WTC11 (cell line): Measurements from ENCODE around the gene OTC. TPM values are rescaled to one million over a fixed set of nuclear protein-coding genes. Genes with fewer than 3 reads are reported as not detected.
A peak's percentile ranks its signal among the peaks of the same experiment; 100 is the strongest.

Experiments
- ATAC-seq: fragments of 200-7000 bp; cut with Tn5 transposase; 2 replicates; pipeline ENCODE4 v1.10.0; 2021; ENCODE audit warnings: mild to moderate bottlenecking, moderate library complexity
- CTCF ChIA-PET: fragments of 300-600 bp; sonication (Branson Sonifier 250); formaldehyde crosslinking; loops from one replicate; lab custom pipeline; 2021; ENCODE audit warnings: antibody characterized with exemption; lab: Charles Lee
- POLR2A ChIA-PET: fragments of 350-600 bp; sonication (Branson Sonifier 250); formaldehyde crosslinking; loops from one replicate; lab custom pipeline; 2021; ENCODE audit warnings: antibody characterized with exemption; lab: Charles Lee
- DNase-seq: peaks from one replicate; pipeline ENCODE4 v3.0.0; 2021; ENCODE audit warnings: low spot score
- H3K27ac Mint-ChIP-seq: 2 replicates; pipeline ENCODE4 v1.8.0; 2021; ENCODE audit warnings: mixed read lengths
- H3K27me3 Mint-ChIP-seq: 2 replicates; pipeline ENCODE4 v1.8.0; 2021; ENCODE audit warnings: low read depth, mild to moderate bottlenecking, moderate library complexity, mixed read lengths
- H3K36me3 Mint-ChIP-seq: 2 replicates; pipeline ENCODE4 v1.8.0; 2021; ENCODE audit warnings: mixed read lengths
- H3K4me1 Mint-ChIP-seq: 2 replicates; pipeline ENCODE4 v1.8.0; 2022; ENCODE audit warnings: mixed read lengths
- H3K4me3 Mint-ChIP-seq: 2 replicates; pipeline ENCODE4 v1.8.0; 2021; ENCODE audit warnings: mild to moderate bottlenecking, moderate library complexity, mixed read lengths
- H3K9me3 Mint-ChIP-seq: 2 replicates; pipeline ENCODE4 v1.8.0; 2021; ENCODE audit warnings: mixed read lengths
- AFF4 ChIP-seq: sonication (generic); formaldehyde crosslinking; IDR thresholded peaks from 2 replicates; pipeline ENCODE4 v1.8.1; 2023; ENCODE audit warnings: mild to moderate bottlenecking, missing genetic modification reagents, borderline replicate concordance
- ATF3 ChIP-seq: sonication (generic); formaldehyde crosslinking; conservative IDR thresholded peaks from 2 replicates; pipeline ENCODE4 v1.8.1; 2022; ENCODE audit warnings: mild to moderate bottlenecking, missing genetic modification reagents
- CREB1 ChIP-seq: sonication (generic); formaldehyde crosslinking; IDR thresholded peaks from 2 replicates; pipeline ENCODE4 v1.8.0; 2023; ENCODE audit warnings: mild to moderate bottlenecking, missing genetic modification reagents
- CTCF ChIP-seq: fragments of 200-600 bp; IDR thresholded peaks from 2 replicates; pipeline ENCODE4 v1.8.0; 2022; ENCODE audit warnings: antibody characterized with exemption
- E2F1 ChIP-seq: sonication (generic); formaldehyde crosslinking; IDR thresholded peaks from 2 replicates; pipeline ENCODE4 v1.8.0; 2022; ENCODE audit warnings: mild to moderate bottlenecking, missing genetic modification reagents
- FOXJ3 ChIP-seq: sonication (generic); formaldehyde crosslinking; IDR thresholded peaks from 2 replicates; pipeline ENCODE4 v1.9.0; 2021; ENCODE audit warnings: missing genetic modification reagents, mild to moderate bottlenecking, borderline replicate concordance
- FOXP1 ChIP-seq: sonication (generic); formaldehyde crosslinking; IDR thresholded peaks from 2 replicates; pipeline ENCODE4 v1.8.0; 2022; ENCODE audit warnings: missing genetic modification reagents, mild to moderate bottlenecking, moderate library complexity, borderline replicate concordance
- HMGXB4 ChIP-seq: sonication (generic); formaldehyde crosslinking; IDR thresholded peaks from 2 replicates; pipeline ENCODE4 v1.8.1; 2023; ENCODE audit warnings: mild to moderate bottlenecking, moderate library complexity, missing genetic modification reagents
- IRF2 ChIP-seq: sonication (generic); formaldehyde crosslinking; IDR thresholded peaks from 2 replicates; pipeline ENCODE4 v1.8.0; 2022; ENCODE audit warnings: low read depth, missing genetic modification reagents, borderline replicate concordance
- JAZF1 ChIP-seq: fragments of 250-450 bp; sonication (Bioruptor Pico); IDR thresholded peaks from 2 replicates; pipeline ENCODE4 v1.9.0; 2021; ENCODE audit warnings: moderate library complexity, mild to moderate bottlenecking, inconsistent platforms
- NR1H2 ChIP-seq: sonication (generic); formaldehyde crosslinking; IDR thresholded peaks from 2 replicates; pipeline ENCODE4 v1.9.0; 2021; ENCODE audit warnings: mild to moderate bottlenecking, moderate library complexity, missing genetic modification reagents
- NR3C1 ChIP-seq: sonication (generic); formaldehyde crosslinking; conservative IDR thresholded peaks from 2 replicates; pipeline ENCODE4 v1.8.1; 2023; ENCODE audit warnings: low read depth, mild to moderate bottlenecking, missing genetic modification reagents
- ZNF232 ChIP-seq: sonication (generic); formaldehyde crosslinking; IDR thresholded peaks from 2 replicates; pipeline ENCODE4 v1.8.0; 2022; ENCODE audit warnings: mild to moderate bottlenecking, missing genetic modification reagents
- ZNF263 ChIP-seq: sonication (generic); formaldehyde crosslinking; IDR thresholded peaks from 2 replicates; pipeline ENCODE4 v1.8.1; 2022; ENCODE audit warnings: low read depth, mild to moderate bottlenecking, moderate library complexity, missing genetic modification reagents
- ZNF396 ChIP-seq: fragments of 250-450 bp; sonication (Bioruptor Pico); IDR thresholded peaks from 2 replicates; pipeline ENCODE4 v1.8.0; 2021; ENCODE audit warnings: mild to moderate bottlenecking, moderate library complexity, borderline replicate concordance
- ZNF423 ChIP-seq: fragments of 250-450 bp; sonication (Bioruptor Pico); IDR thresholded peaks from 2 replicates; pipeline ENCODE4 v2.1.2; 2022; ENCODE audit warnings: mild to moderate bottlenecking, moderate library complexity
- ZSCAN18 ChIP-seq: fragments of 250-450 bp; sonication (Bioruptor Pico); IDR thresholded peaks from 2 replicates; pipeline ENCODE4 v2.1.2; 2022; ENCODE audit warnings: mild to moderate bottlenecking, moderate library complexity
- total RNA-seq: library from RNA; stranded (reverse); gene quantifications from 3 replicates; pipeline ENCODE4 v1.2.3, GENCODE V29; 2021

Gene OTC
- total RNA-seq, 1 experiment from 2014 or later, result not detected

GRCh38 chrX:38437093-38437492 is 84.7 kb downstream of the OTC start:
- TF ChIP-seq CREB1 (CRISPR knock-in tag), result no peak
- TF ChIP-seq AFF4, result no peak
- no peak for TF ChIP-seq FOXJ3 (CRISPR knock-in tag)
- no peak for TF ChIP-seq NR3C1 (CRISPR knock-in tag)
- TF ChIP-seq ZNF232 (CRISPR knock-in tag), result no peak
- no peak for TF ChIP-seq ATF3 (CRISPR knock-in tag)
- TF ChIP-seq HMGXB4 (CRISPR knock-in tag), result no peak
- TF ChIP-seq ZNF423 (CRISPR knock-in tag), result no peak
- TF ChIP-seq FOXP1 (CRISPR knock-in tag), result no peak
- no peak for TF ChIP-seq IRF2 (CRISPR knock-in tag)
- TF ChIP-seq ZNF396 (CRISPR knock-in tag), result no peak
- no peak for TF ChIP-seq JAZF1 (CRISPR knock-in tag)
- no peak for TF ChIP-seq E2F1 (CRISPR knock-in tag)
- TF ChIP-seq ZSCAN18 (CRISPR knock-in tag), result no peak
- Mint-ChIP-seq H3K4me3 (no peak overlapping the region), H3K9me3 (no peaks in the 10 kb centered on the region), H3K36me3 (no peaks in the 10 kb centered on the region), H3K27ac (no peak overlapping the region), H3K4me1 (no peaks in the 10 kb centered on the region), H3K27me3 (no peaks in the 10 kb centered on the region)
- no peak for ATAC-seq
- DNase-seq, result no peak
- POLR2A ChIA-PET, result no interaction called here
- CTCF ChIA-PET, result no interaction called here

GRCh38 chrX:38438321-38438720 is 85.9 kb downstream of the OTC start:
- CTCF ChIA-PET, result interaction anchor here (0.6 kb wide), 1 partner anchor 111 kb away, joined by 3 read pairs; the partner anchor contains the start of gene RPGR
- POLR2A ChIA-PET, result no interaction called here
- Mint-ChIP-seq H3K4me3 (no peak overlapping the region), H3K9me3 (no peaks in the 10 kb centered on the region), H3K27ac (no peak overlapping the region), H3K27me3 (no peaks in the 10 kb centered on the region), H3K36me3 (no peaks in the 10 kb centered on the region), H3K4me1 (no peaks in the 10 kb centered on the region)
- peak; percentile 11 for DNase-seq
- TF ChIP-seq ZNF263 (CRISPR knock-in tag), result no peak
- no peak for TF ChIP-seq NR1H2 (CRISPR knock-in tag)
- TF ChIP-seq CTCF, result no peak
- ATAC-seq, result peak; percentile 85
